RWPE2 (cell line): Measurements from ENCODE around the gene TMED6.

Experiments used
- ATAC-seq: fragments of 200-7000 bp; cut with Tn5 transposase; 3 replicates; pipeline ENCODE4 v1.9.1; 2021; ENCODE audit warnings: low read depth
- DNase-seq: peaks from one replicate; pipeline ENCODE4 v3.0.0-alpha.2; 2020; ENCODE audit warnings: low spot score
- H3K27ac ChIP-seq: fragments of 450-650 bp; 2 replicates; pipeline ENCODE4 v1.5.1; 2017; ENCODE audit warnings: mild to moderate bottlenecking; ENCODE audit not compliant: poor library complexity, severe bottlenecking
- H3K27me3 ChIP-seq: fragments of 250-450 bp; sonication (Bioruptor Pico); 2 replicates; pipeline ENCODE4 v1.5.1; 2021; ENCODE audit warnings: mild to moderate bottlenecking, moderate library complexity; ENCODE audit not compliant: insufficient read depth, poor library complexity, severe bottlenecking
- H3K36me3 ChIP-seq: fragments of 250-450 bp; sonication (Bioruptor Pico); 2 replicates; pipeline ENCODE4 v1.5.1; 2020; ENCODE audit warnings: low read depth, mild to moderate bottlenecking, moderate library complexity
- H3K4me1 ChIP-seq: fragments of 250-450 bp; sonication (Bioruptor Pico); 2 replicates; pipeline ENCODE4 v1.5.1; 2021; ENCODE audit warnings: mild to moderate bottlenecking, moderate library complexity; ENCODE audit not compliant: insufficient read depth, poor library complexity, severe bottlenecking
- H3K4me3 ChIP-seq: fragments of 250-450 bp; sonication (Bioruptor Pico); 2 replicates; pipeline ENCODE4 v1.5.1; 2021; ENCODE audit warnings: mild to moderate bottlenecking, moderate library complexity; ENCODE audit not compliant: severe bottlenecking
- H3K9me3 ChIP-seq: fragments of 250-450 bp; sonication (Bioruptor Pico); 2 replicates; pipeline ENCODE4 v1.5.1; 2021; ENCODE audit warnings: mild to moderate bottlenecking, moderate library complexity; ENCODE audit not compliant: severe bottlenecking
- TF ChIP-seq, protein P1 (sequence below): fragments of 450-650 bp; IDR thresholded peaks from one replicate; pipeline ENCODE4 v1.5.1; 2017; ENCODE audit warnings: mild to moderate bottlenecking, moderate library complexity; ENCODE audit not compliant: poor library complexity, severe bottlenecking

The TMED6 gene

GRCh38 chr16:69313469-69313868, 38.1 kb downstream of the TMED6 start:
- no peak for DNase-seq
- no peak overlapping the region for H3K4me3 ChIP-seq
- no peaks in the 10 kb centered on the region for H3K4me1 ChIP-seq
- peaks cover 53% of the 10 kb centered on the region for H3K36me3 ChIP-seq
- H3K27ac ChIP-seq, result no peak overlapping the region
- no peak for ATAC-seq
- H3K27me3 ChIP-seq, result no peaks in the 10 kb centered on the region
- H3K9me3 ChIP-seq, result no peaks in the 10 kb centered on the region
- TF ChIP-seq, protein P1, sequence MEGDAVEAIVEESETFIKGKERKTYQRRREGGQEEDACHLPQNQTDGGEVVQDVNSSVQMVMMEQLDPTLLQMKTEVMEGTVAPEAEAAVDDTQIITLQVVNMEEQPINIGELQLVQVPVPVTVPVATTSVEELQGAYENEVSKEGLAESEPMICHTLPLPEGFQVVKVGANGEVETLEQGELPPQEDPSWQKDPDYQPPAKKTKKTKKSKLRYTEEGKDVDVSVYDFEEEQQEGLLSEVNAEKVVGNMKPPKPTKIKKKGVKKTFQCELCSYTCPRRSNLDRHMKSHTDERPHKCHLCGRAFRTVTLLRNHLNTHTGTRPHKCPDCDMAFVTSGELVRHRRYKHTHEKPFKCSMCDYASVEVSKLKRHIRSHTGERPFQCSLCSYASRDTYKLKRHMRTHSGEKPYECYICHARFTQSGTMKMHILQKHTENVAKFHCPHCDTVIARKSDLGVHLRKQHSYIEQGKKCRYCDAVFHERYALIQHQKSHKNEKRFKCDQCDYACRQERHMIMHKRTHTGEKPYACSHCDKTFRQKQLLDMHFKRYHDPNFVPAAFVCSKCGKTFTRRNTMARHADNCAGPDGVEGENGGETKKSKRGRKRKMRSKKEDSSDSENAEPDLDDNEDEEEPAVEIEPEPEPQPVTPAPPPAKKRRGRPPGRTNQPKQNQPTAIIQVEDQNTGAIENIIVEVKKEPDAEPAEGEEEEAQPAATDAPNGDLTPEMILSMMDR, result no peak

DNA sequence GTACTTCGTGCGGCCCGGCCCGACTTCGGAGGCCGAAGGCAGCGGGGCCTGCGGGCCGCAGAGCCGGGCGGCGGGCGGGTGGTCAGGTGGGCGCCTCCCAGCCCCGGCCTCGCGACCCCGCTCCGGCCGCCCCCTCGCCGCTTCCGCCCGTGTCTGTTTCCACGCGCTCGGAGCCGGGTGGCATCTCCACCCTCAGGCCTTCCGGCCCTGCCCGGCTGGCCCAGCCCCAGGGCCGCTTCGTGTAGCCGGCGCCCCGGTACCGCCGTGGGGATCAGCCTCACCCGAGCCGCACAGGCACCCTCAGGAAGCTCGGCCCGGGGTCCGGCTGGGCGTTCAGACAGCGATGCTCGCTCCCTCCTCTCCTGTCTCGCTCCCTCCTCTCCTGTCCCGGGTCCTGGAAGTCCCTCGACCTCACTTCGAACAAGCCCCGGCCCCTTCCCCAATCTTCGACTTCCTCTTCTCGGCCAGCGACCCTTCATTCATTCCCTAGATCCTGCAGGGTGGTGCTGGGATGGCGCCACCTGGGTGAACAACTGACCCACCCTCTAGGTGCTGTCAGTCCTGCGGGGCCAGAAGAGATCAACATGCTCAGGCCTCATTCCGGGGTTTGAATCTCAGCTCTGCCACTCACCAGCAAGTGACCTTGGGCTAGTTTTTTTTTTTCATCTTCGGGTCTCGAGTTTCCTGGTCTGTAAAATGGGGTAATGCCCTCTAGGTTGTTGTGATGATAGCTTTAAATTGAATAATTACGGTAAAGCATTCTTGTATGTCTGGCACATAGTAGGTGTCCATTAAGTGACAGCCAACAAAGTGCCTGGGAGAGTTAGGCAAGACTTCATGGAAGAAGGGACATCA, 39.8 kb downstream of the TMED6 start:
- ATAC-seq (peak; percentile 57), DNase-seq (no peak)
- H3K4me1 ChIP-seq, result no peaks in the 10 kb centered on the region
- H3K27me3 ChIP-seq, result no peaks in the 10 kb centered on the region
- TF ChIP-seq, protein P1, result peak; percentile 24
- no peaks in the 10 kb centered on the region for H3K9me3 ChIP-seq
- peak overlapping the region; percentile 64 for H3K27ac ChIP-seq
- peak overlapping the region; percentile 92 for H3K4me3 ChIP-seq
- peaks cover 40% of the 10 kb centered on the region for H3K36me3 ChIP-seq

- ATAC-seq, result peak; percentile 90
- H3K27ac ChIP-seq, result peak within 1 kb of the TSS; percentile 64
- TF ChIP-seq, protein P1, result peak; percentile 95
Observed at GRCh38 chr16:69310653-69311532, 40.7 kb downstream of the TMED6 start, which contains the start of gene VPS4A. TSS of gene VPS4A (plus strand) at chr16:69311350. CDS start at chr16:69311512, 162 bp downstream.

GRCh38 chr16:69309316-69309715, 42.3 kb downstream of the TMED6 start:
- DNase-seq (no peak), ATAC-seq (no peak)
- Histone ChIP-seq H3K4me3 (no peak overlapping the region), H3K27ac (no peak overlapping the region), H3K27me3 (no peaks in the 10 kb centered on the region), H3K4me1 (no peaks in the 10 kb centered on the region), H3K36me3 (peaks cover 18% of the 10 kb centered on the region), H3K9me3 (no peaks in the 10 kb centered on the region)
- TF ChIP-seq, protein P1, result no peak

More at GRCh38 chr16:69310653-69311532, 40.7 kb downstream of the TMED6 start, which contains the start of gene VPS4A:
- Histone ChIP-seq H3K36me3 (peaks cover 31% of the 10 kb centered on the region), H3K4me1 (no peaks in the 10 kb centered on the region), H3K4me3 (peak within 1 kb of the TSS; percentile 92), H3K9me3 (no peaks in the 10 kb centered on the region), H3K27me3 (no peaks in the 10 kb centered on the region)
- peak; percentile 96 for DNase-seq
